Urothelium cell line (cell line): ENCODE results near the gene UGCG.
A peak's percentile ranks its signal among the peaks of the same experiment; 100 is the strongest.
"Not testable (repeated sequence)": the region's sequence is repeated elsewhere in the genome, so short reads cannot be mapped to it uniquely, and the experiment has no call there.

Experiments
- DNase-seq: peaks from one replicate; pipeline ENCODE4 v3.0.0; 2011; ENCODE audit warnings: low spot score, mixed read lengths
- FAIRE-seq: peaks from 2 replicates; lab custom pipeline; 2011; peaks lifted over from hg19 to GRCh38; lab: Jason Lieb, UNC

Gene UGCG

DNA sequence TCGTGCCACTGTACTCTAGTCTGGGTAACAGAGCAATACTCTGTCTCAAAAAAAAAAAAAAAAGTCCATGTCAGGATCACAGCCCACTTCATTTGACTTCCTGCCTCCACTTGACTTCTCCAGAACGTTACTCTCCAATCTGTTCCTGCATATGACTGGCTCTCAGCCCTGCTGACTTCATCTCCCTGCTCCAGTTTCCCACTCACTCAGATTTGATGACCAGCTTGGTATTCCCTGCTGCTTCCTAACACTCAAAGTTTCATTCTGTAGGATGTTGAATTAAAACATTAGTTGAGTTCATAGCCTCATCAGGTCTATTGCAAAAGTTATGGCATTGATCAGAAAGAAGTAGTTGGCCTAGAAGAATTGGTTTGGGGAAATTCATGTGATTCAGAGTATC, 52.3 kb downstream of the UGCG start:
- FAIRE-seq (no peak), DNase-seq (no peak)

DNA sequence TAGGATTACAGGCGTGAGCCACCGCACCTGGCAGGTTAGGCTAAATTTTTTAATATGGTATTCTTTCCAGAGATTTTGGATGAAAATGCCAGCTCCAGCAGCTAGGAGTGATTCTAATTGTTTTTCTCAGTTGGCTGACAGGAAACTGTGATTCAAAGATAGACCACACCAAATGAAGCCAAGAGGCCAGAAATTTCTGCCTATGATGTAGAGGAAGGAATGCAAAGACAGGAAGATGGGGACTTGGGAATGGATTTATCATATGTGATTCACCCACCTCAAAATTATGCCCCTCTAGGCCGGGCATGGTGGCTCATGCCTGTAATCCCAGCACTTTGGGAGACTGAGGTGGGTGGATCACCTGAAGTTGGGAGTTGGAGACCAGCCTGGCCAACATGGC, 53.3 kb downstream of the UGCG start:
- FAIRE-seq (no peak), DNase-seq (no peak)

DNA sequence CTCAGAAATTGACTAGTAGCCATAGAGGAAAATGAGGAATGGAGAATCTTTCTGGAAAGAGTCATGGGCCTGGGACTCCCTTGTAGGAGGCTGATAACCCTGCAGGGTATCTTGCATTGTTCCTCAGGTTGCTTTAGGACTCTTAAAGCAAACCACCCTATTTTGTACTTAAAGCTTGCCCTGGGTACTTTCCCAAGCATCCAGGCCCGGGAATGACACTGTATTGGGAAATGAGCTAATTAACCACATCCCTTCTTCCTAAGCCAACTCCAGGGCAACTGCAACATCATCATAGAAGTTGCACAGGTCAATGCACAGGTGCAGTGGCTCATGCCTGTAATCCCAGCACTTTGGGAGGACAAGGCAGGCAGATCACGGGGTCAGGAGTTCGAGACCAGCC, 55.9 kb downstream of the UGCG start:
- DNase-seq, result peak; percentile 20
- no peak for FAIRE-seq

DNA sequence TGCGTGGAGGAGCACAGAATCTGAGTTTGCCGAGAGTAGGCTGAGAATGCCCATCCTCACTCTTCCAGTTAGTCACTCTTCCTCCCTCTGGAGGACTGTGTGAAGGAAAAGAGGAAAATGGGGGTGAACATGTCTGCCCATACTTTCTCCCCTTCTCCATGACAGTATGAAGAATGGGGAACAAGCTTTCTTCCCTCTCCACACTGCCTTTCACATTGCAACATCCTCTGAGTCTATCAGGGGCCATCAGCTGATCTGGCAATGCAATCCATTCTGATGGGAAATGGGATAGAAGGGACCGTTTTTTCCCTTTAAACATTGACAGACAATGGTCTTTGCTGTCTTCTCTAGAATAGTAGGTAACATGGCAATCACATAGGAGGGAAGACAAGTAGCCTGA, 56.8 kb downstream of the UGCG start:
- FAIRE-seq (no peak), DNase-seq (no peak)

GRCh38 chr9:111955048-111955447, 58.4 kb downstream of the UGCG start:
- no peak for FAIRE-seq
- no peak for DNase-seq

GRCh38 chr9:111957856-111958631, 61.4 kb downstream of the UGCG start:
- FAIRE-seq (no peak), DNase-seq (peak; percentile 47)

DNA sequence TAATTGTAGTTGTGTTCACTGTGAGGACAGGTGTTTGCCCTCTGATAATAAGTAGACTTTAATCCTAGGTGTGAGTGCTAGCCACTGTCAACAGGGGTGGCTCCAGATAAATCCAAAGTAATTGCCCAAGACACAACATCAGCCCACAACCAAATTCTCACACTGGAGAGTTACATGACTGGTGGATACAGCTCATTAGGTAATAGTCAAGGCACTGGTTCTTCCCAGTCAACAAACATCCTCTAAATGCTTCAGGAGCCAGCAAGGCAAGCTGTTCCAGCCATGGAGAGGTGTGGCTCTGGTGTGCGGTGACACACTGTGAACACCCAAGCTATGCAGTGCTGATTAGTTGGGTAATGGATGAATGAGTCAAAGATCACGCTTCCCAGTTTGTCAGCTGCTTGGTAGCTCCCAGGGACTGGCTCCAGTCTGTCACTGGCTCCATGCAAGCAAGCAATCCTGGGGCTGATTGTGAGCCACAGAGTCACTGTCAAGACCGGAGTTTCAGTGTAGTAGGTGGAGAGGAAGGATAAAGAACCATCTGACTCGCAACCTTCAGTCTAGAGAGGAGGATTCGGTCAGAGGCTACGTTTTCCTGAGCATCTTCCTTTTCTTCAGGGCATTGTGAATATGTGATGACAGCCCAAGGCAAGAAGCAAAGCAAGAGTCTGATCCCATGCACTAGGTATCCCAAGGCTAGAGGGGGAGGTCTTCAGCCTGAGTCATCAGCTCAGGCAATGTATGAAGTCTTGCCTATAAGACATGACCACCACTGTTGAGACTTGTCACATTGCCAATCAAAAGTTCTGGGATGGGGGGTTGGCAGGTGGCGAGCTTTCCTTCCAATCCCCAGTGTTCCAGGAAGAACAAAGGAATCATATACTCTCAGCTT, 63.1 kb downstream of the UGCG start:
- peak; percentile 65 for DNase-seq
- no peak for FAIRE-seq

DNA sequence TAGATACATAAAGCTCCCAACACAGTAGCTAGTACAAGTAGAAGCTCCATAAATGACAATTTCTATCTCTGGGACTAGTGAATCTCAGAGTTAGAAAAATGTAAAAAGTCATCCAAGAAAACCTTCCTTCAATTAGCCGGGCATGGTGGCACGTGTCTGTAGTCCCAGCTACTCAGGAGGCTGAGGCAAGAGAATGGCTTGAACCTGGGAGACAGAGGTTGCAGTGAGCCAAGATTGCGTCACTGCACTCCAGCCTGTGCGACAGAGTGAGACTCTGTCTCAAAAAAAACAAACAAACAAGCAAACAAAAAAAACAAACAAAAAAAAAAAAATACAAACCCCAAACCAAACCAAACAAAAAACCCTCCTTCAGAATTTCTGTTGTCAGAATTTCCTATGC, 63.9 kb downstream of the UGCG start:
- FAIRE-seq, DNase-seq: not testable (repeated sequence)

DNA sequence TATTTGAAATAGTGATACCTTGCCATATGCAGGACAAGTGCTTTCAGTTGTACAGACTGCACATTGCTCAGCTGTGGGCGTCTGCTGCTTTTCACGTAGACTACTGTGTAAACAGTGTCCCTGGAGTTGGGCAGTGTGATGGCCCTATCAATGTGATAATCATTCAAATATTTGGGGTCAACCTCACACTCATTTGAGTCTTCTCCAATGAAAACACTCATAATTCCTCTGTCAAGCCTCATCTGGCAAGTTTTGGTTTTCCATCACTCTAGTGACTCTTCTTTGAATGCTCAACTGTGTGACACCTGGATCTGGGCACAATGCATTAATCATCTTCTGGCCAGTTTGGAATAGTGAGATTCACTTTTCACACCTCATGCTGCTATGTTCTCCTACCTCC, 64.4 kb downstream of the UGCG start:
- FAIRE-seq (no peak), DNase-seq (peak; percentile 12)

- no peak for FAIRE-seq
- peak; percentile 46 for DNase-seq
Observed at GRCh38 chr9:111961575-111961974, 65.0 kb downstream of the UGCG start.

DNA sequence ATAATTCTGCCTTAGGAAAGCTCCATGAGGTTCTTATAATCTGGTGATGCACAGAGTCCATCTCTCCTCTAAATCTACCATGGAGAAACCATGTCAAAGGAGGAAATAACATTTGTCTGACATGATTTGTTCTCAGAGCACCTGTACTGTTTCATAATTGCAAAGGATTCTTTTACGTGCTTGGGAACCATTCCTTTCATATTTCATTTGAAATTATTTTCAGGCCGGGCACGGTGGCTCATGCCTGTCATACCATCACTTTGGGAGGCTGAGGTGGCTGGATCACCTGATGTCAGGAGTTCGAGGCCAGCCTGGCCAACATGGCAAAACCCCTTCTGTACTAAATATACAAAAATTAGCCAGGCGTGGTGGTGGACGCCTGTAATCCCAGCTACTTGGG, 65.4 kb downstream of the UGCG start:
- no peak for FAIRE-seq
- no peak for DNase-seq

DNA sequence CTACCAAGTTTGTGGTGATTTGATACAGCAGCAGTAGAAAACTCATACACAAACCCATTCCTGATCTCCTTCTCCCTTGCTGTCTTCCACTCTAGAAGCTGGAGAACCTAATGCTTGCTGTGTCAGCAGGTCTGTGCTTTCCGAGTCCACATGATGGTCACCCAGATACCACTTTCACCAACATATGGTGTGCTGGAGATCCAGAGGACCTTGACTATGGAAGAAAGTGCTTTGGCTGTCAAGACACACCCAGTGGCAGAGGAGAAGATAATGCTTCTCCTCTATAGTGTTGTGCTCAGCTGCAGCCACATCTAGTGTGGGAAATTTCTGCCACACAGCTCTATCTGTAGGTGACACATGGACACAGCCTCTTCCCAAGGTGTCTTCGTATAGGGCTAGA, 67.4 kb downstream of the UGCG start:
- FAIRE-seq (no peak), DNase-seq (no peak)

DNA sequence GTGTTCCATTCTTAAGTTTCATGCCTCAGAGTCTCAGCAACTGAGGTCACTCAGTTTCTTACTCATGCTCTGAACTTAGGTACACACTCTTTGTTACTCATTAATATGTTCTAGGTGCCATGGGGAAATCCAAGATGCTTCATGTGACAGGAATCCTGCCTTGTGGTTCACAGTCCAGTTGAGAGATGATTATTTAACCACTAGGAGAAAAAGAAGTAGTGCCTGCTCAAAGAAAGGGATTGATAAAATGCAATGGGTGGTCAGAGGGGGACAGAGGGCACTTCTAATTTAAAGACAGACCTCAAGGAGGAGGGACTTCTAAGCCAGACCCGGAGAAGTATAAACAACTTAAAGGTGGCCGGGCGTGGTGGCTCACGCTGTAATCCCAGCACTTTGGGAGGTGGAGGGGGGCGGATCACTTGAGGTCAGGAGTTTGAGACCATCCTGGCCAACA, 69.0 kb downstream of the UGCG start:
- no peak for FAIRE-seq
- peak; percentile 68 for DNase-seq

- DNase-seq, result no peak
- no peak for FAIRE-seq
Observed at GRCh38 chr9:111966124-111966723, 69.6 kb downstream of the UGCG start.

- FAIRE-seq, result no peak
- no peak for DNase-seq
Observed at GRCh38 chr9:111966861-111967291, 70.3 kb downstream of the UGCG start.

- FAIRE-seq (no peak), DNase-seq (no peak)
Observed at GRCh38 chr9:111967621-111968020, 71.0 kb downstream of the UGCG start.

- FAIRE-seq (no peak), DNase-seq (no peak)
Observed at GRCh38 chr9:111969061-111969460, 72.4 kb downstream of the UGCG start.

DNA sequence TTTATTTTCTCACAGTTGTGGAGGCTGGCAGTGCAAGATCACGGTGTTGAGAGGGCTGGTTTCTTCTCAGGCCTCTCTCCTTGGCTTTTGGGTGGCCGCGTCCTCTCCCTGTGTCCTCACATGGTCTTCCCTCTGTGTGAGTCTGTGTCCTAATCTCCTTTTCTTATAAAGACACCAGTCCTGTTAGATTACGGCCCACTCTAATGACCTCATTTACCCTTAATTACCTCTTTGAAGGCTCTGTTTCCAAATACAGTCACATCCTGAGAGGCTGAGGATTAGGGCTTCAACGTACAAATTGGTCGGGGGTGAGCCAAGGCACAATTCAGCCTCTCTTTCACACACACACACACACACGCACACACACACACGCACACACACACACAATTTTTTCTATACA, 73.0 kb downstream of the UGCG start:
- no peak for DNase-seq
- no peak for FAIRE-seq

DNA sequence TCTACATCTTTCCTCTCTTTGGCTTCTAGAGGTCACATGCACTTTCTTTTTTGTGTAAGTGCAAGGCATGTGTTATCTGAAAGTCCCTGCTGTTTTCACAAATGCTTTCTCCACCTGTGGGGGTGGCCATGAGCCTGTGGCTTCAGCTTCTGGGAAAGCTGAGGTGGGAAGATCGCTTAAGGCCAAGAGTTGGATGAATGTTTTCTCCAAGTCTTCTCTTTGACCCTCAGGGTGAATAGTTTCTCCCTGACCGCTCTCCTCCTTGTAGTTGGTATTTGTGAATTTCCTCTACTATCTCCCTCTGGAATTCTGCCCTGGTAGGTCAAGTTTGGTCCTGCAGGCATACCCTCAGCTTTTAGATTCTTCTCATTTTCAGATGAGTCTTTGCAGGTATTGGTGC, 74.2 kb downstream of the UGCG start:
- FAIRE-seq (no peak), DNase-seq (no peak)

DNA sequence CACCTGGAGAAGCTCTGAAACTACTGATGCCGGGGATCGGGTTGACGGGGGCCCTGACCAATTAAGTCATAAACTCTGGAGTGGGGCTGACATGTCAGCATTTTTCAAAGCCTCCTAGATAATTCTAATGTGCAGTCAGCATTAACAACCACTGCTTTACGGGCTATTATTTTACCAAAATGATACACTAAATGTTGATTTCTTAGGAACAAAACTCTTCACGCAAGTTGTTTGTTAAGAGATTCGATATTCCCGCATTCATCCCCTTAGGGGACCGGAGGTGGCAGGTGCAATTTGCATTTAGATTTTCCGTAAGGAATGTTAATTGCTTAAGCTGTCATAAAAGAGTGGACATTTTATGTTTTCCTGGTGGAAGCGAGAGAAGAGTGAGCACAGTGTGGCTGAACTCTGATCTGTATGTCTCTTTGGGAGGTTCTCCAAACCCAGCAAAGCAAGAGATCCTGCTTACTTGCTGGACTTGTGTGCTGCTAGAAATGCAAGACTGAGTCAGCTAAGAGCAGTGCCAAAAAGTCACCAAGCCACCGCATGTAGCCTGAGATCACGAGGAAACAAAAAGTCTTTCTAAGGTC, 77.6 kb downstream of the UGCG start:
- no peak for FAIRE-seq
- DNase-seq, result no peak

GRCh38 chr9:111975709-111976108, 79.1 kb downstream of the UGCG start:
- FAIRE-seq (no peak), DNase-seq (no peak)
